ENCODE measurements around the gene DYNC2H1.

DNA sequence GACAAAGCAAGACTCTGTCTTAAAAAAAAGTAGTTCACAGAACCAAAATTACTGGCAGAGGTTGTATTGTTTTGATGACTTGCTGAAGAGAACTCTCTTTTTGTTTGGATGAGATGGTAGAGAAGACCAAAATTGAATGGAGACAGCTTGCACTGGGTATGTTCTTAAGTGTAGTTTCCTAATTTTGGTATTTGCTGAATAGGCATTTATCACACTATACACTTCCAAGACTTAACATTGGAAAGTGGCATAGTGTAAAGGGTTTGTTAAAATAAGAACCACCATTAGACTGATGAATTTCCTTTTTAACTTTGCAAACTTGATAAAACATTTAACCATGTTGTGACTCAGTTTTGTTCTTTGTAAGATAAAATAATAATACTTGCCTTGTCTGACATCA lies 11.9 kb upstream of the DYNC2H1 start:
- TF ChIP-seq, protein P1, sequence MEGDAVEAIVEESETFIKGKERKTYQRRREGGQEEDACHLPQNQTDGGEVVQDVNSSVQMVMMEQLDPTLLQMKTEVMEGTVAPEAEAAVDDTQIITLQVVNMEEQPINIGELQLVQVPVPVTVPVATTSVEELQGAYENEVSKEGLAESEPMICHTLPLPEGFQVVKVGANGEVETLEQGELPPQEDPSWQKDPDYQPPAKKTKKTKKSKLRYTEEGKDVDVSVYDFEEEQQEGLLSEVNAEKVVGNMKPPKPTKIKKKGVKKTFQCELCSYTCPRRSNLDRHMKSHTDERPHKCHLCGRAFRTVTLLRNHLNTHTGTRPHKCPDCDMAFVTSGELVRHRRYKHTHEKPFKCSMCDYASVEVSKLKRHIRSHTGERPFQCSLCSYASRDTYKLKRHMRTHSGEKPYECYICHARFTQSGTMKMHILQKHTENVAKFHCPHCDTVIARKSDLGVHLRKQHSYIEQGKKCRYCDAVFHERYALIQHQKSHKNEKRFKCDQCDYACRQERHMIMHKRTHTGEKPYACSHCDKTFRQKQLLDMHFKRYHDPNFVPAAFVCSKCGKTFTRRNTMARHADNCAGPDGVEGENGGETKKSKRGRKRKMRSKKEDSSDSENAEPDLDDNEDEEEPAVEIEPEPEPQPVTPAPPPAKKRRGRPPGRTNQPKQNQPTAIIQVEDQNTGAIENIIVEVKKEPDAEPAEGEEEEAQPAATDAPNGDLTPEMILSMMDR (conservative IDR thresholded peaks at IDR 0.05 in 1 of 2, IDR thresholded peaks at IDR 0.05 in 1 of 2; ENCODE audit: low read depth in 1 of 2, low read length in 2 of 2): no peak
- TF ChIP-seq EZH2 (IDR thresholded peaks at IDR 0.05; ENCODE audit: low read length, missing control alignments): no peak

Data from fibroblast of lung (primary cell).